Measurements from ENCODE around the gene LRRC8A.

Gene LRRC8A

DNA sequence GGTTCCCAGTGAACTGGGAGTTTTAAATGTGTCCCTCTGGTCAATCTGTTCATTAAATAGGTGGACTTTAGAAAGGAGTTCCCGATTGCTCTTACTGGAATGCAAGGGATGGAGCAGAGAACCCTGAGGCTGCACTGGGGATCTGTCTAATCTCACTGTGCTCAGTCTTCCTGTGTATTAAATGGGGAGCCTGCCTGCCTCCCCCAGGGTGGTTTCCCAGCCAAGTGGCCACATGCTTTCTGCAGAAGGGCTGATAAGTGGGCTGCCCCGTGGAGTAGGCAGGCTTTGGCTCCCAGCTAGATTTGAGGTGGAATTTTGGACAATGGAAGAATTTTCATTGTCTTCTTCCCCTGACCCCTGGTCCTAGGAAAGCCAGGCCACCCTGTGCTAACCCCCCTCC lies 24.8 kb downstream of the LRRC8A start:
- TF ChIP-seq CTCF (IDR thresholded peaks at IDR 0.05; ENCODE audit: low read length) (no peak), EZH2 (IDR thresholded peaks at IDR 0.05; ENCODE audit: borderline replicate concordance, low read length) (no peak)
- Histone ChIP-seq H3K4me3 (ENCODE audit: low read depth, low read length, poor library complexity, severe bottlenecking) (no peak overlapping the region), H2AFZ (ENCODE audit: low read length) (no peak overlapping the region), H3K9me2 (ENCODE audit: low read depth, low read length) (no peaks in the 10 kb centered on the region), H4K20me1 (ENCODE audit: insufficient read depth, low read length) (no peaks in the 10 kb centered on the region), H3K9ac (ENCODE audit: low read length) (no peak overlapping the region), H3K27me3 (ENCODE audit: insufficient read depth, low read length) (no peaks in the 10 kb centered on the region), H3K36me3 (ENCODE audit: insufficient read depth, low read length) (peaks cover 29% of the 10 kb centered on the region), H3K27ac (ENCODE audit: low read depth, low read length, poor library complexity, severe bottlenecking) (no peak overlapping the region), H3K4me2 (ENCODE audit: low read length) (no peak overlapping the region), H3K4me1 (ENCODE audit: insufficient read depth, low read length, severe bottlenecking) (peaks cover 12% of the 10 kb centered on the region), H3K9me3 (ENCODE audit: low read length) (no peaks in the 10 kb centered on the region), H3K79me2 (ENCODE audit: insufficient read depth, low read length) (no peaks in the 10 kb centered on the region), H3F3A (ENCODE audit: insufficient read depth, low read length) (no peaks in the 10 kb centered on the region)

GRCh38 chr9:128908372-128908771 lies 26.4 kb downstream of the LRRC8A start:
- Histone ChIP-seq H3K9me2 (ENCODE audit: low read depth, low read length) (no peaks in the 10 kb centered on the region), H3K79me2 (ENCODE audit: insufficient read depth, low read length) (no peaks in the 10 kb centered on the region), H3K27me3 (ENCODE audit: insufficient read depth, low read length) (no peaks in the 10 kb centered on the region), H3K4me1 (ENCODE audit: insufficient read depth, low read length, severe bottlenecking) (no peaks in the 10 kb centered on the region), H3K9me3 (ENCODE audit: low read length) (no peaks in the 10 kb centered on the region), H4K20me1 (ENCODE audit: insufficient read depth, low read length) (no peaks in the 10 kb centered on the region), H3K4me2 (ENCODE audit: low read length) (no peak overlapping the region), H2AFZ (ENCODE audit: low read length) (no peak overlapping the region), H3F3A (ENCODE audit: insufficient read depth, low read length) (no peaks in the 10 kb centered on the region), H3K4me3 (ENCODE audit: low read depth, low read length, poor library complexity, severe bottlenecking) (no peak overlapping the region), H3K36me3 (ENCODE audit: insufficient read depth, low read length) (peaks cover 33% of the 10 kb centered on the region), H3K9ac (ENCODE audit: low read length) (no peak overlapping the region), H3K27ac (ENCODE audit: low read depth, low read length, poor library complexity, severe bottlenecking) (no peak overlapping the region)
- TF ChIP-seq CTCF (IDR thresholded peaks at IDR 0.05; ENCODE audit: low read length) (no peak), EZH2 (IDR thresholded peaks at IDR 0.05; ENCODE audit: borderline replicate concordance, low read length) (no peak)

DNA sequence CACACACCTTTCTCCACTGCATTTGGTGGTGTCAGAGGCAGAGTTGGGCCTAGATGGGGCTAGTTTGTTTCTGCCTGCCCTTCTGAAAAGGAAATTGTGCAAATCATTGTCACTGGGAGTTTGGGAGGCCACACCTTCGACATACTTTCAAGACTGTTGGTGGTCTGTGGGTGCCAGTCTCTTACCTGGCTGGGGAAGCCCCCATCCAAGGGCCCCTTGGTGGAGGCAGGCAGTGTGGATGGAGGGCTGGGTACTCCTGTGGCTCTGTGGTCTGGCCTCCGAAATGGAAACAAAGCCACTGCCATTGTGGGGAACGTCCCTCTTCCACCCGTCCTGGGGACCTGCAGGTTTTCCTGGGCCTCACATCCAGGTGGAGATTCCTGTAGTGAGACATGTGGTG lies 27.9 kb downstream of the LRRC8A start:
- H3K9me3 ChIP-seq (ENCODE audit: low read length), result no peaks in the 10 kb centered on the region
- H3K27ac ChIP-seq (ENCODE audit: low read depth, low read length, poor library complexity, severe bottlenecking), result no peak overlapping the region
- no peaks in the 10 kb centered on the region for H3K27me3 ChIP-seq (ENCODE audit: insufficient read depth, low read length)
- H3K79me2 ChIP-seq (ENCODE audit: insufficient read depth, low read length), result no peaks in the 10 kb centered on the region
- no peaks in the 10 kb centered on the region for H3K4me1 ChIP-seq (ENCODE audit: insufficient read depth, low read length, severe bottlenecking)
- H4K20me1 ChIP-seq (ENCODE audit: insufficient read depth, low read length), result no peaks in the 10 kb centered on the region
- no peaks in the 10 kb centered on the region for H3F3A ChIP-seq (ENCODE audit: insufficient read depth, low read length)
- no peaks in the 10 kb centered on the region for H3K9me2 ChIP-seq (ENCODE audit: low read depth, low read length)
- no peak overlapping the region for H3K4me2 ChIP-seq (ENCODE audit: low read length)
- TF ChIP-seq CTCF (IDR thresholded peaks at IDR 0.05; ENCODE audit: low read length), result no peak
- TF ChIP-seq EZH2 (IDR thresholded peaks at IDR 0.05; ENCODE audit: borderline replicate concordance, low read length), result no peak
- H3K4me3 ChIP-seq (ENCODE audit: low read depth, low read length, poor library complexity, severe bottlenecking), result no peak overlapping the region
- H3K9ac ChIP-seq (ENCODE audit: low read length), result no peak overlapping the region
- no peak overlapping the region for H2AFZ ChIP-seq (ENCODE audit: low read length)
- peaks cover 33% of the 10 kb centered on the region for H3K36me3 ChIP-seq (ENCODE audit: insufficient read depth, low read length)
